GM19397 (cell line): ENCODE measurements around the gene UBQLN1.
"Not testable (repeated sequence)": the region's sequence is repeated elsewhere in the genome, so short reads cannot be mapped to it uniquely, and the experiment has no call there.

Experiments
- ATAC-seq: cut with Tn5 transposase; IDR thresholded peaks from one replicate; pipeline ENCODE4 v1.9.1; 2021; ENCODE audit warnings: mild to moderate bottlenecking, moderate library complexity; ENCODE audit not compliant: unreplicated experiment

UBQLN1 gene

DNA sequence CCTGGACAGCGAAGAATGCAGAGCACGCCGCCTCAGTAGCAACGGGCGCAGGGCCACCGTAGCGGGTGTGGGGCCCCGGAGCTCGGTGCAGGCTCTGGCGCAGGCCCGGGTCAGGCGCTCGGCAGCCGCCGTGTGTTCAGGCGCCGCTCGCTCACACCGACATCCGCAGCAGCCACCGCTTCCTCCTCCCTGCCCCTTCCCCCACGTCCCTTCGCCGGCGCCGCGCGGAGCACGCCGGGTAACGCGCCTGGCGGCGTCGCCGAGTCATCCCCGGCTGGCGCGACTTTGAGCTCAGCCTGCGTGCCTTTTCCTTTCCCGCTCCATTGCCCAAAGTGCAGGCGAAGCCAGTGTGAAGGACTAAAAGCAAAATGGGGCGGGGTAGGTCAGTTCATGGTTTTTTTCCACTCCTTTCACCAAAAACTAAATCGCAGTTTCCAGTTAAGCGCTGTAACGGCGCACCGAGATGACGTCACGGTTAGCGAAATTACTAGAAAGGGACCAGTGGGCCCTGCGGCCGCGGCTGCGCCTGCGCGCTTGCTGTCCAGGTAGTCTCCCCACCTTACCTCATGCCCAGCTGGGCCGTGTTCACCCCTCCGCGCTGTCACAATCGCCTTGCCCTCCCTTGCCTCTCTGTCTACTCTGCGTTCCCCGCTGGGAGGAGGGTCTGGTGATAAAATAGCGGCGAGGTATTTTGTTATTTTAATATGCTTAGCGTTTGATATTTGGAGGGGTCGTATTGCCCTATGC, at the start of gene UBQLN1:
UBQLN1 (minus strand) TSS at position 191 of the 747 bp plus-strand sequence. CDS start 279 bp downstream, outside the sequence.
- peak; percentile 81 for ATAC-seq

DNA sequence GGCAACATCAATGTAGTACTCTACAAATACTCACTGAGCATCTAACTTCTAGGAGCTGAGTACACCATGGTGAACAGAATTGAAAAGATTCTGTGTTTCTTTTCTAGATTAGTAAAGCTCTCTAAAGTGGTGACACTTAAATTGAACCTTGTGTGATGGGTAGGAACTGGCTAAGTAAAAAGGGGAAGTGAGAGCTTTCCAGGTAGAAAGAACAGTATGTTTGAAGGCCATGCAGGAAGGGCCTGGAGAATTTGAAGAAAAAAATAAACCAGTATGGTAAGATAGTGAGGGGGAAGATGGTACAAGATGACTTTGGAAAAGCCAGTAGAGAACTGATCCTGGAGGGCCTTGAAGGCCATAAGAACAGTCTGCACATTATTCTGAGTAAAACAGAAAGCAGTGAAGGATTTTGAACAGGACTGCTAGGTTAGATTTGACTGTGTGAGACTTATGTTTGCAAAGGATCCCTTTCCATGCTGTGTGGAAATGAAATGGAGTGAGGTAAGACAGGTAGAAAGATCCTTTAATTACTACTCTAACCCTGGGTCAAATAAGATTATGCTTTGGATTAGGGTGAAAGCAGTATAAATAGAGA, 46.7 kb upstream of the UBQLN1 start:
- peak; percentile 68 for ATAC-seq

DNA sequence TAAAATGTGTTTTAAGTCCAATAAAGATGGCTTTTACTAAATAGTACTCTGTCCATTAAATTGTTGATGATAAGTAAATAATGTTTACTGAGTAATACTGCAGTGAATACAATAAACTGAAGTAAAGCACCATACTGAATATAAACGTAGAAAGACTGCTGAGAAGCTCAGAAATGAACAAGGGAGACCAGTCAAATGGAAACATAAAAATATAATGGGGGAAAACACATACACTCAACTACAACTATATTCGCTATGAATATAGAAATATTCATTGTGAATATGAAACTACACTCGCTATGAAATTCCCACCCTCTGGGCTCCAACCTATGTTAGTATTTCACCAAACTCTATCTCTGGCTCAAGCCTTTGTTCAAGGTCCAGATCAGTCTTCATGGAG, 41.9 kb upstream of the UBQLN1 start:
- no peak for ATAC-seq

DNA sequence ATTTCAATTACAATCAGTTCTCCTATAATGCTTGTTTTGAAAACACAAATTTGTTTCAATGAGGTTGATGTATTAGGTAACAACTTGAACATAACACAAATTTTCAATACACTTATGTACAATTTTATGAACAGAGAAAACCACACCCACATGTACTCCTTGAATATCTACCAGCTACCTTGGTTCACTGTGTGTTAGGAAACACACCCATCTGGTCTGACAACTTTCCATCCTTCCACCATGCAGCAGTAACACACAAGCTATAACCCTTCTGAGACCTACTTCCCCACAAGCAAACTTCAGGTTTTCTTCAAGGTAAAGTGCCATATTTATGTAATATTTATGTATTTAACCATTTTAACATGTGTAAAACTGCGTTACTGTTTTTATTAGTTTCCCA, 36.4 kb upstream of the UBQLN1 start:
- ATAC-seq, result no peak

DNA sequence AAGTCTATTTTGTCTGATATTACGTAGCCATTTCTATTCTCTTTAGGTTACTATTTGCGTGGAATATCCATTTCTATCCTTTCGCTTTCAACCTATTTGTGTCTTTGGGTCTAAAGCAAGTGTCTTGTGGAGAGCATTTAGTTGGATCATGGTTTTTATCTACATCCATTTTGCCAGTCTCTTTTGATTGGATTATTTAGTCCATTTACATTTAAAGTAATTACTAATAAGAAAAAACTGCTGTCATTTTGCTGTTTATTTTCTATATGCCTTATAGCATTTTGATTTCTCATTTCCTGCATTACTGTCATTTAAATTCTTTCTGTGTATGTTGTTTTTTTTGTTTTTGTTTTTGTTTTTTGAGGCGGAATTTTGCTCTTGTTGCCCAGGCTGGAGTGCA, 26.0 kb upstream of the UBQLN1 start:
- no peak for ATAC-seq

DNA sequence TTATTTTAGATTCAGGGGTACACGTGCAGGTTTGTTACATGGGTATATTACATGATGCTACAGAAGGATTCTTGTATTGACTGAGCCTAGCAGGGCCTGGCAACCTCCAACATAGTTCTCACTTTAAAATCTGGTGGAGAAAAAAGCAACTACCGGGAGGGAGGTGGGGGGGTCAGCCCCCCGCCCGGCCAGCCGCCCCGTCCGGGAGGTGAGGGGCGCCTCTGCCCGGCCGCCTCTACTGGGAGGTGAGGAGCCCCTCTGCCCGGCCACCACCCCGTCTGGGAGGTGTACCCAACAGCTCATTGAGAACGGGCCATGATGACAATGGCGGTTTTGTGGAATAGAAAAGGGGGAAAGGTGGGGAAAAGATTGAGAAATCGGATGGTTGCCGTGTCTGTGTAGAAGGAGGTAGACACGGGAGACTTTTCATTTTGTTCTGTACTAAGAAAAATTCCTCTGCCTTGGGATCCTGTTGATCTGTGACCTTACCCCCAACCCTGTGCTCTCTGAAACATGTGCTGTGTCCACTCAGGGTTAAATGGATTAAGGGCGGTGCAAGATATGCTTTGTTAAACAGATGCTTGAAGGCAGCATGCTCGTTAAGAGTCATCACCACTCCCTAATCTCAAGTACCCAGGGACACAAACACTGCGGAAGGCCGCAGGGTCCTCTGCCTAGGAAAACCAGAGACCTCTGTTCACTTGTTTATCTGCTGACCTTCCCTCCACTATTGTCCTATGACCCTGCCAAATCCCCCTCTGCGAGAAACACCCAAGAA, 21.0 kb upstream of the UBQLN1 start:
- not testable (repeated sequence) for ATAC-seq

DNA sequence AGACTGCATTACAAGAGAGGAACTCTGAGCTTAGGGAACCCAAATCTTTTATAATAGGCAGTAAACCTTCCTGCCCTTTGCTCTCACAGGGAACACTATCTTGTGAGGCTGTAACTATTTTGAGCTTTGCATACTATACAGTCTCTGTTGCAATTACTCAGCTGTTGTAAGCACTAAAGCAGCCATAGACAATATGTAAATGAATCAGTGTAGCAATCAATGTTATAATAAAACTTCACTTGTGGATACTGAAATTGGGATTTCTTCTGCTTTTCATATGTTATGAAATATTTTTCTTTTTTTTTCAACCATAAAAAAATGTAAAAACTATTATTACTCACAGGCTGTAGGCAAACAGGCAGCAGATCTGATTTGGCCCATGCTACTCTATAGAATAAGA, 16.7 kb upstream of the UBQLN1 start:
- no peak for ATAC-seq

DNA sequence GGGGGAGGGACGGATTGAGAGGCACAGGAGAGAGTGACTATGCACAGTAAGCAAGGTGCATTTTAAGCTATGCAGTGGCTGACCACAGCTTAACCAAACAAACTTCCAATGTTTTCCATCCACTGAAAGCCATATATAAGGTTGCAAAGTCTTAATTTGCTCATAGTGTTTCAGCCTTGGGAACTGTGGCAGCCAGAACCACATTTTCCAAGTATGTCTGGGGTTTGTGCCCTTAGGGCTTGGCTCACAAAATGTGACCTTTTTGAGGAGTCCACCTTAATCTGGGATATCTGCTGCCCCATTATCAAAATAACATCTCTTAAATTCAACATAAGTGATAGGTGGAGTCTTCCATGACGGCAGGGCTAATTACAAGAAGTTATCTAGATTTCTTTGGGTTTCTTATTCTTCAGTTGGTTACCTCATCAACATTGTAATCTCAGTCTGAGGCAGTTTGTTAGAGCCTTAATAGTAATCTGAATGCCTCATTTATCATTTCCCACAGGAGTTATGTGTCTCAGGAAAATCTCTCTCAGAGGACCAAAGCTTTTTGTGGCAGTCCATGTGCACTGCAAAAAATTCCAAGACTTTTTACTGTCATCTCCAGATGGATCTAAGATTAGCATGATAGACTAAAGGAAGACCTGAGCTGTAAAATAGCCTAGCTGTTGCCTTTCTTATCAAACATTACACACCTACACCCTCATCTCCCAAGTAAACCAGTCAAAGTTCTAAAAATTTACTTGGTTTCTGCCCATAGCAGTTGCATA, 15.2 kb upstream of the UBQLN1 start:
- no peak for ATAC-seq

DNA sequence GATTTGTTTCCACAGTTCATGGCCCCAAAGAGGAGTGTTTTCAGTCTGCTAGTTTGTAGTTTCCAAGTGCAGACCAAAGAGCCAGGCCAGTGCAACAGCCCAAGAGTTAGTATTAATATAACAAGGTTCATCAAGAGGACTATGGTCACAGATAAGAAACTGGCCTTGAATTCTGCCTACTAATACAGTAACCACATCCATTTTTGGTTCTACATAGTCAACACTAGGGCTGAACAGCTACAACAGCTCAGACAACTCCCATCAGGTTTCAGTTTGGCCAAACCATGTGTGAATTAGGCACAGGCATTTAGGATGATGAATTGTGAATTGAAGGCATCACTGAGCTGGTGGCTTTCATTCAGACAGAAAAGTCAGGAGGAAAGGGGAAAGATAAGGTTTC, 13.8 kb upstream of the UBQLN1 start:
- no peak for ATAC-seq

DNA sequence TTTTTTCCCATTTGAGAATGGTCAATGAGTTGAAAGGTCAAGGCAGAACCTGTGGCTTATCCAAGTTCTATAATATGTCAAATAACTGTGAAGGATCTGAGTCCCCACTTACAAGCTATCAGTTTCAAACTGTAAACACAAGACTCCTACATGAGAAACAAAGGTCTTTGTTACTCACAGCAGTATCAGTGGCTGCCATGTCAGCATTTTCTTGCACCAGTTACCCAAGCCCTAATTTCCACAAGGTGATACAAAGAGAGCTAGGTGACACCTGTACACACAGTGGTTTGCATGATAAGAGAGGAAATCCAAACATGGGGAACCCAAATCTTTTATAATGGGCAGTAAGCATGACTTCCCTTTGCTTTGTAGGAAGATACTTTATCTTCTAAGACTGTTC, 8.0 kb upstream of the UBQLN1 start:
- ATAC-seq, result no peak

DNA sequence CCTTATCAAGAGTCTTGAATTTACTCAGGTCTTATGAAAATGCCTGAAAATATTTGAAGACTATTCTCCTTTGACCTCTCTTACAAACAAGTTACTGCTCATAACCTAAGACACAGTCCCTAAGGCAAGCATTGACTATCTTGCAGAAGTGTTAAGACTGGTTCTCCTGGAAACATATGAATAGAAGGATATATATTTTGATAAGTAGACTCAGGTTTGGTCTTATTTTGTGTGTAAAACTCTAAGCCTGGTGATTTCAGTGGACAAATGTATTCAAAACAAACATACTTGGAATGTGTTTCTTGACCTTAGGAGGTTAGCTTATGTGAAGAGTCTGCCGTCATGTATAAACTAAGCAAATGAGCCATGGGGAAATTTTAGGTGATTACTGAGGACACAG, 7.5 kb upstream of the UBQLN1 start:
- ATAC-seq, result no peak

DNA sequence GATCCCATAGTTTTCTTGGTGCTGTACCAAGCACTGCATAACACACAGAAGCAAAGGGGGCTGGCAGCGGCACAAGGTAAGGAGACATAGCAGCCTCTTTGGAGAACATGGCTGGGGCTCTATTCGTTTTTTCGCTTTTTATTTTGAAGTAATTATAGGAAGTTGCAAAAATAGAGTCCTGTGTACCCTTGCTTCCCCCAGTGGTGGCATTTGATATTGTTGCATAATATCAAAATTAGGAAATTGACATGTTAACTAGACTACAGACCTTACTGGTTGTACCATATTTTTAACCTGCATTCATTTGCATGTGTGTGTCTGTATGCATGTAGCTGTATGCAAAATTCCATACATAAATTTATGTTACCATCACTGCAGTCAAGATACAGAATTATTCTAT, 6.6 kb upstream of the UBQLN1 start:
- no peak for ATAC-seq

DNA sequence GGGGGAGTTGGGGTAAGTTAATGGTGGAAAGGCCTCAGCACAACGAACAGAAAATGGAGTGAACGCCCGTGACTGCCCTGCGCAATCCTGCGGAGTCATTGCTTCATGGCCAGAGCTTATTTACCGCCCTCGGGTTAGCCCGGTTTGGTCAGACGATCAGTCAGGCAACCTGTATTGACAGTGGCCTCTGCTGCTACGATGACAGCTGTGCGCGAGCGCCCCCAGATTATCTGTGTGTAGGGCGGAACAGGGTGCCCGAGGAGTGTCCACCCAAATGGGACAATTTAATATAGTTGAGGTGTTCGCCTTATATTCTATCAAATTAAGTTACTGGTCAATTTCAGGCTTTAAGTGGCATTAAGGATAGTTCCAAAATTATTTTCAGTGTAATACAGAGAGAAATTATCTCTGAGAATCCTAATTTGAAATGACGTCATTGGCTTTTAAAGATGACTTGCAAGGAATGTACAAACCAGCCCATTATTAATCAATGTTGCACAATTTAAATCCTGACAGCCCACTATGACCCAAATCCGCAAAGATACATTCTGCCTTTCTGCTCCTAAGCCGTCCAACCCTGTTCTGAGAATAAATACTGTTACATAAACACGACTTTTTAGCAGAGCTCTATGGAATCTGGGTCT, 879 bp upstream of the UBQLN1 start:
- peak; percentile 39 for ATAC-seq

DNA sequence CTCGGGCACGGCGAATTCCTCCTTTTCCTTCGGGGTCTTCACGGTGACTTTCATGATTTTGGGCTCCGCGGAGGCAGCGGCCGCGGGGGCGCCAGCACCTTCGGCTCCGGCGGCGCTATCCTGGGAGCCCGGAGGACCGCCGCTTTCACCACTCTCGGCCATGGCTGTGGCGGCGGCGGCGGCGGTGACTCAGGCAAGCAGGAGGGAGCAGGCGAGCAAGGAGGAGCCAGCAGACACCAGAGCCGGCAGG, 315 bp downstream of the UBQLN1 start:
- peak; percentile 53 for ATAC-seq

DNA sequence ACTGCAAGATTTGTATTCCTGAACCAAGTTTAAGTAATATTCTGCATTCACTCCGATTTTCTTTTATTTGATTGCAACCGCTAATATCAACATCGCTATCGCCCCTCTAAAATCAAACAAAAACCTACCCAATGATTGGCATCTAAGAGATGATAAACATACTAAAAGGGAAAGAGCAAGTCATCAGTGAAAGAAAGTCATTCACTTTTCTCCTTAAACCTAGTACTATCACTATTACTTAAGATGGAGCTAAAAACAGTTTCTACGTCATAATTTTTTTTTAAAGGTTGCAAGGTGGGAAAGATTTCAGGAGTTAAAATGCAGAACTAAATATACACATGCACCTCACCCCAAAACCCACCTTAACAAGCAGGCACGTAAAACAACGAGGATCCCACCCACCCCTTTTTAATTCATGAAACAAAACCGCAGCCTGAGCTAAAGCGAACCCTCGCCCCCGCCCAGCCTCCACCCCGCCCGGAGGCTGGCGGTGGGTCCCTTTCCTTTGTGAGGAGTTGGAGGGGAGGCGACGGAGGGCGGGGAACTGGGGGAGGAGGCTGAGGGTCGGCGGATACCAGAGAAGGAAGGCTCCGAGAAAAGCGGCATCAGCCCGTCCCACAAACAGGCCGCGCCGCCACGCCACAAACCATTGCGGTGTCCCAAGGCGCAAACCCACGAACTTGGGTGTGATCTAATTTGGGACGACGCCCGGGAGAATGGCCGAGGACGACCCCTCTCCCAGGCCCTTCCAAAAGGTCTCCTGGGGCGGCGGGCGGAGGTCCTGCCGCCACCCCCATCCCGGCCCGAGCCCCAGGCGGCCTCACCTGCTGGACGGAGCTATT, 861 bp downstream of the UBQLN1 start:
- peak; percentile 21 for ATAC-seq

DNA sequence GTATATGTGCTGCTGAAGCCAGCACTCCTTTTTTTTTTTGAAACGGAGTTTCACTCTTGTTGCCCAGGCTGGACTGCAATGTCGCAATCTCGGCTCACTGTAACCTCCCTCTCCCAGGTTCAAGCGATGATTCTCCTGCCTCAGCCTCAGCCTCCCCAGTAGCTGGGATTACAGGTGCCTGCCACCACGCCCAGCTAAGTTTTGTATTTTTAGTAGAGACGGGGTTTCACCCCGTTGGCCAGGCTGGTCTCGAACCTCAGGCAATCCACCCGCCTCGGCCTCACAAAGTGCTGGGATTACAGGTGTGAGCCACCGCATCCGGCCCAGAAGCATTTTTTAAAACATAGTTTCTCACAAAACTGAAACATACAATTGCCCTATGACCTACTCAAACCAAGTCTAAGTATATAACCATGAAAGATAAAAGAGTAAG, 2.5 kb downstream of the UBQLN1 start:
- not testable (repeated sequence) for ATAC-seq

DNA sequence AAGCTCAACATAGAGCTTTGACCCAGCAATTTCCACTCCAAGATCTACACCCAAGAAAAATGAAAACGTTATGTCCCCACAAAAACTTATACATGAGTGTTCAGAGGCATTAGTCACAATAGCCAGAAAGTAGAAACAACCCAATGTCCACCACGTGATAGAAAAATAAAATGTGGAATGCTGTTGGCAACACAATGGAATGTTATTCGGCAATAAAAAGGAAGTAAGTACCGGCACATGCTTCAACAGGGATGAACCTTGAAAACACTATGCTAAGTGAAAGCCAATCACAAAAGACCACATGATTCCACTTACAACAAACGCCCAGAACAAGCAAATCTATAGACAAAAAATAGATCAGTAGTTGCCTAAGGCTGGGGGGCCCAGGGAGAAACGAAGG, 6.0 kb downstream of the UBQLN1 start:
- ATAC-seq, result no peak

DNA sequence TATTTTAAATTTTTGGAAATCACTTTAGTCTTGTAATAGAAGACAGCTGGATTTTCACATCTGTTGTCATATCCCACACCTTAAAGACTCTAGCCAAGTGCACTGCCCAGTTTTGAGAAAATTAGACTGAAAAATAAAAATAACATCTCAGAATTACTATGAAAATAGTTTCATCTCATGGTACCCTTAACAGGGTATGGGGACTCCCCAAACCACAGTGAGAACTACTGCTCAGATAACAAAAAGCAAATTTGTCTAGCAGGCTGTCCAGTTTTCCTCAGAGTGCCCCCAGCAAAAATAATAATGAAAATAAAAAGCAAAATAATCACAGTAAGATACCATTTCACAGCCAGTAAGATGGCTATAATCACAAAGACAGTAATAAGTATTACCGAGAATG, 6.5 kb downstream of the UBQLN1 start:
- ATAC-seq, result no peak

DNA sequence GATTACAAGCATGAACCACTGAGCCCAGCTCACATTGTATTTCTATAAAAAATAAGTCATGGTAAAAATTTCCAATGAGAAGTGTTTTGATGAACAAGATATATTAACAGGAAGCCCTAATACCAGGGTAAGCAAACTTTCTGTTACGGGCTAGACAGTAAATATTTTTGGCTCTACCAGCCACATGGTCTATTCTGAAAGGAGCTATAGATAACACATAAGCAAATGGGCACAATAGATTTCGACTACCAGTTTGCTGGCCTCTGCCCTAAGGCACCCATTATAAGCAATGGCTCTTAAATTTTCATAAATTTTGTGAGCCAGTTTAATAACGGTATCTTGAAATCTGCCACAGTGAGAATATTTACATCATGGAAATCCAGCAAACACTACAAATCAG, 8.1 kb downstream of the UBQLN1 start:
- ATAC-seq, result no peak

DNA sequence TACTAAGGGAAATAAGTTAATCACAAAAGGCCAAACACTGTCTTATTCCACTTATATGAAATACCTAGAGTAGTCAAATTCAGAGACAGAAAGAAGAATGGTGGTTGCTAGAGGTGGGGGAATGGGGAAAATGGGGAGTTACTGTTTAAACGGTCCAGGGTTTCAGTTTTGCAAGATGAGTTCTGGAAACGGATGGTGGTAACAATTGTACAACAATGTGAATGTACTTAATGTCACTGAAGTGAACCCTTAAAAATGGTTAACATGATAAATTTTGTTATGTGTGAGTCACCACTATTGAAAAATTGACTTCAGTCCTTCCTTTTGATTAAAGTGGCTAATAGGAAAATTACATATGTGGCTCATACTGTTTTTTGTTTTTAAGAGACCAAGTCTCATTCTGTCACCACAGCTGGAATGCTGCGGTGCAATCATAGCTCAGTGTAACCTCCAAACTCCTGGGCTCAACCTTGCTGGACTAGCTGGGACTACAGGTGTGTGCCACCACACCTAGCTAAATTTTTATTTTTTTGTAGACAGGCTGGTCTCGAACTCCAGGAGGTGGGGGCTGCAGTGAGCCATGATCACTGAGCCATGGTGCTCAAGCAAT, 8.7 kb downstream of the UBQLN1 start:
- no peak for ATAC-seq
